Measurements from ENCODE around the gene RPP25.
A peak's percentile ranks its signal among the peaks of the same experiment; 100 is the strongest.

The RPP25 gene

DNA sequence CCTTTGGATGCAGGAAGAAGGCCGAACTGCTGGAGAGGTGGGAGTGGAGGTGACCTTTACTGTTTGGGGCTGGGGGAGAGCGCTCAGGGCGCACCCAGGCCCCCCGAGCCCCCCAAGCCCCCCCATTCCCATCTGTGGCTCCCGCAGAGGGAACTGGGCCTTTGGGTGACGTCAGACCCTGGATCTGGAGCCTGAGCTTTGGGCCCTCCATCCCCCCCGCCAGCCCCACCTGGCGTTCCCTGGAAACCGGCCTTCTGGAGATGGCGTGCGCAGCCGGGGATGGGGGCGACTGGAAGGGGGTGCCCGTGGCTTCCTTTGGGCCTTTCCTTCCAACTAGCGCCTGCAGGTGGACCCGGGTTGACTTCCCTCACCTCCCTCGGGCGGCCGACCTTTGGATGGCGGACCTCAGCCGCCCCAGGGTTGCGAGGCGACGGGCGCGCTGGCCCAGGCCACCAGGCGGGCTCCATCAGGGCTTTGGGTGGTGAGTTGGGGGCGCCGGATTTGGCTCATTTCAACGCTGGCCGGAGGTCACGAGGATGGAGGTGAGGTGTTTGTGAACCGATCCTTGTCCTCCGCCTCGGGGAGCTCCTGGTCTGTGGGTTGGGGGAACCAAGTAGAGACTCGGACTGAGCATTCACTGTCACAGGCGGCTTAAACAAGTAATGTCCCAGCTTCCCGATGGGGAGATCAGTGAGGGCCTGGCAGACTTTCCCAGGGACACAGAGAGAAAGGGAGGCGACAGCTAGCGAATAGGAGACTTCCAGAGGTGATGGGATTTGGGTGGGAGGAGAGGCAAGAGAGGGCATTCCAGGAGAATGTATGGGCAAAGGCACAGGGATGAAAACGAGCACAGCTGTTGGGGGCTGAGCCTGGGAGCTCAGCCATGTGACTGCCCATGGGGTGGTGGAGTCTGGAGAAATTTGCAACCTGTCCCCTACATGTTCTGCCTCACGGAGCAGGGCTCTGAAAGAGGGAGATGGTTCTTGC lies 39.5 kb upstream of the RPP25 start:
- H3K27ac ChIP-seq = no peak overlapping the region
- peak overlapping the region; percentile 75 for H3K4me3 ChIP-seq (ENCODE audit: low read depth, low read length)
- TF ChIP-seq, protein P1, sequence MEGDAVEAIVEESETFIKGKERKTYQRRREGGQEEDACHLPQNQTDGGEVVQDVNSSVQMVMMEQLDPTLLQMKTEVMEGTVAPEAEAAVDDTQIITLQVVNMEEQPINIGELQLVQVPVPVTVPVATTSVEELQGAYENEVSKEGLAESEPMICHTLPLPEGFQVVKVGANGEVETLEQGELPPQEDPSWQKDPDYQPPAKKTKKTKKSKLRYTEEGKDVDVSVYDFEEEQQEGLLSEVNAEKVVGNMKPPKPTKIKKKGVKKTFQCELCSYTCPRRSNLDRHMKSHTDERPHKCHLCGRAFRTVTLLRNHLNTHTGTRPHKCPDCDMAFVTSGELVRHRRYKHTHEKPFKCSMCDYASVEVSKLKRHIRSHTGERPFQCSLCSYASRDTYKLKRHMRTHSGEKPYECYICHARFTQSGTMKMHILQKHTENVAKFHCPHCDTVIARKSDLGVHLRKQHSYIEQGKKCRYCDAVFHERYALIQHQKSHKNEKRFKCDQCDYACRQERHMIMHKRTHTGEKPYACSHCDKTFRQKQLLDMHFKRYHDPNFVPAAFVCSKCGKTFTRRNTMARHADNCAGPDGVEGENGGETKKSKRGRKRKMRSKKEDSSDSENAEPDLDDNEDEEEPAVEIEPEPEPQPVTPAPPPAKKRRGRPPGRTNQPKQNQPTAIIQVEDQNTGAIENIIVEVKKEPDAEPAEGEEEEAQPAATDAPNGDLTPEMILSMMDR (IDR thresholded peaks at IDR 0.05; ENCODE audit: low read depth, low read length, missing control alignments) = no peak
- in situ Hi-C loops (cut with HindIII; ENCODE audit: low pct_ligation_motif_present, low sequenced_read_pairs) = no loop called here
- H3K27me3 ChIP-seq (replicated peaks) = peaks cover 13% of the 10 kb centered on the region
- no peak for DNase-seq
- no peaks in the 10 kb centered on the region for H3K36me3 ChIP-seq (replicated peaks)

DNA sequence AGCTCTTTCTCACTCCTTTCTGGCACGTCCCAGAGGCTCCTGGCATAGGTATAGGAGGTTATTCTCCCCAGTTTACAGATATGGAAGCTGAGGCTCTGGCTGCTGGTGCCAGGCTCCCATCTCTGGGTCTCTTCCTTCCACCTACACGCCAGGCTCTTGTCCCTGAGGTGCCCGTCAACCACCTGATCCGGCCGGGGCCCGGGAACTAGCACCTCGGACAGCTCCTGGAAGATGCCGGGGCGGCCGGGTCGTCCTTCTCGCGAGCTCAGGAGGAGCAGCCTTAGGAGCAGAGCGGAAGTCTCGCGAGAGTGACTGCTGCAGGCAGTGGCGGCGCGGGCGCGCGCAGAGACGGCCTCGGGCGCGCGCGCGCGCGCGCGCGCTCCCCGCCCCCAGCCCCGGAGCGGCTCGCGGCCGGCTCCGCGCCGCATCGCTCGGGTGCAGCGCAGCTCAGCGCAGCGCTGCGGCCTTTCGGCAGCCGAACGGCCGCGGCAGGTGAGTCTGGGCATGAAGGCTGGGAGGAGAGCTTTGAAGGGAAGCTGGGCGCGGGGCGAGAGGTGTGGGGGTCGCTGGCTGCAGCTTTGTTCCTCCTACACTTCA lies 38.7 kb upstream of the RPP25 start, which contains the start of gene SCAMP5:
Gene SCAMP5, plus strand, starts transcription at position 382 of the 597 bp plus-strand sequence. CDS start 16,277 bp downstream, outside the sequence.
- peaks cover 13% of the 10 kb centered on the region for H3K27me3 ChIP-seq (replicated peaks)
- in situ Hi-C loops (cut with HindIII; ENCODE audit: low pct_ligation_motif_present, low sequenced_read_pairs) = no loop called here
- DNase-seq = peak; percentile 89
- H3K4me3 ChIP-seq (ENCODE audit: low read depth, low read length) = peak within 1 kb of the TSS; percentile 75
- TF ChIP-seq, protein P1 (IDR thresholded peaks at IDR 0.05; ENCODE audit: low read depth, low read length, missing control alignments) = no peak
- H3K36me3 ChIP-seq (replicated peaks) = no peaks in the 10 kb centered on the region
- H3K27ac ChIP-seq = no peak within 1 kb of the TSS

DNA sequence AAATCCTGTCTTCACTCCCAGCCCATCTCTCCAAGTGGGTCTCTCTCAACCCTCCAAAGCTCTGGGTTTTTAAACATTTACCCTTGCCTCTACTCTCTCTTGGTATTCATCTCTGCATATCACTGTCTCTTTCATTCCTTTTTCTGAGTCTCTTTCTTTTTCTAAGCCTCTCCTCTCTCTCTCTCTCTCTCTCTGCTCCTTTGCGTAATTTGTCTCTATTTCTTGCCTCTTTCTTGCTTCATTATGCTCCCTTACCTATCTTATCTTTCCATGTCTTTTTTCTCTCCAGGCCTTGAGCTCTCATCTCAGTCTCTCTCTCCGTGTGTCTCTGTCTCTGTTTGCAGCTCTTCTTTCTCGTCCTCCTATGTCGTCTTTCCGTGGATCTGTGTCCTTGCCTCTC lies 38.1 kb upstream of the RPP25 start:
- Histone ChIP-seq H3K27me3 (replicated peaks) (peaks cover 13% of the 10 kb centered on the region), H3K27ac (no peak overlapping the region), H3K36me3 (replicated peaks) (no peaks in the 10 kb centered on the region), H3K4me3 (ENCODE audit: low read depth, low read length) (no peak overlapping the region)
- TF ChIP-seq, protein P1 (IDR thresholded peaks at IDR 0.05; ENCODE audit: low read depth, low read length, missing control alignments) = no peak
- no peak for DNase-seq
- in situ Hi-C loops (cut with HindIII; ENCODE audit: low pct_ligation_motif_present, low sequenced_read_pairs) = no loop called here

DNA sequence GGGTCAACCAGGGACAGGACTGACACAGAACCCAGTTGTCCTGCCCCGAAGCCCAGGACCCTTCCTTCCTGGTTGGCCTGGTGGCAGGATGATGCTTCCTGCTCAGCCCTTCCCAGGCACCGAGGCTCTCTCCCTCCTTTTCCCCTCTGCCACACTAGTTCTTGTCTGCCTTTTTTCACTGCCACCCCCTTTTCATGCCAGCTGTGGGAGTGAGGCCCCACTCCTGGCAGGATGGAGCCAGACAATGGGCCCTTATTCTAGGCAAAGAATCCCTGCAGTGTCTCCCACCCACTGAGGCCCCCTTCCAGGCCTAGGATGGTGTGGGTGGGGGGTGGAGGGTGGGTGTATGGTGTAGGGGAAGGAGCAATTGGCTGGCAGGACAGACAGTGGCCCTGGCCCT lies 37.7 kb upstream of the RPP25 start:
- TF ChIP-seq, protein P1 (IDR thresholded peaks at IDR 0.05; ENCODE audit: low read depth, low read length, missing control alignments) = no peak
- Histone ChIP-seq H3K27me3 (replicated peaks) (peaks cover 13% of the 10 kb centered on the region), H3K4me3 (ENCODE audit: low read depth, low read length) (no peak overlapping the region), H3K27ac (no peak overlapping the region), H3K36me3 (replicated peaks) (no peaks in the 10 kb centered on the region)
- DNase-seq = no peak
- in situ Hi-C loops (cut with HindIII; ENCODE audit: low pct_ligation_motif_present, low sequenced_read_pairs) = no loop called here

DNA sequence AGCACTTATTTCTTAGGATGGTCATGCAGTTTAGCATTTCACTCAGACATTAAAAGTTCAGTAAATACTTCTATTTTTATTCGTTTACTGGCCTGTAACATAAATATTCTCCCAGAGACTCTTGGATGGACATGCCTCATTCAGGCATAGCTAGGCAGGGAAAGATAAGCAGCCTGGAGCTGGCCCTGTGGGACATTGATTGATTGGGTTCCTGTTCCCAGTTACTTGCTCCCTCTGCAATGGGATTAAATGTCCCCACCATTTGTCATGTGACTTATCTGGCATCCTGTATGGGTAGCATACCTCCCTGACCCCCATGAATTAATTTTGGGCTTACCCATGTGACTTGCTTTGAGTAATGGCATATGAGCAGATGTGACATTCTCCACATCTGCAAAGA lies 36.0 kb upstream of the RPP25 start:
- Histone ChIP-seq H3K27me3 (replicated peaks) (peaks cover 13% of the 10 kb centered on the region), H3K36me3 (replicated peaks) (no peaks in the 10 kb centered on the region), H3K4me3 (ENCODE audit: low read depth, low read length) (no peak overlapping the region), H3K27ac (no peak overlapping the region)
- TF ChIP-seq, protein P1 (IDR thresholded peaks at IDR 0.05; ENCODE audit: low read depth, low read length, missing control alignments) = no peak
- in situ Hi-C loops (cut with HindIII; ENCODE audit: low pct_ligation_motif_present, low sequenced_read_pairs) = no loop called here
- no peak for DNase-seq
